Astrocyte (in vitro differentiated cells and primary cell): ENCODE results near the gene NR2F2. TPM values are rescaled to one million over a fixed set of nuclear protein-coding genes. Genes with fewer than 3 reads are reported as not detected.

ENCODE experiments used
- DNase-seq: peaks from one replicate; pipeline ENCODE4 v3.0.0-alpha.2; 2010; ENCODE audit warnings: low read depth
- FAIRE-seq: peaks from 2 replicates; lab custom pipeline; 2011; peaks lifted over from hg19 to GRCh38; lab: Jason Lieb, UNC
- H2AFZ ChIP-seq: 2 replicates; pipeline ENCODE4 v1.6.0; 2012; ENCODE audit warnings: low read depth, low read length, inconsistent platforms
- H3K27ac ChIP-seq: 2 replicates; pipeline ENCODE4 v1.5.1; 2011; ENCODE audit warnings: low read depth, low read length, inconsistent platforms
- H3K27me3 ChIP-seq: 2 replicates; pipeline ENCODE4 v1.6.0; 2011; ENCODE audit warnings: low read length, inconsistent platforms; ENCODE audit not compliant: insufficient read depth
- H3K36me3 ChIP-seq: 2 replicates; pipeline ENCODE4 v1.5.1; 2011; ENCODE audit warnings: low read length, inconsistent platforms; ENCODE audit not compliant: insufficient read depth
- H3K4me1 ChIP-seq: 2 replicates; pipeline ENCODE4 v1.5.1; 2011; ENCODE audit warnings: low read length, inconsistent platforms; ENCODE audit not compliant: insufficient read depth
- H3K4me2 ChIP-seq: 2 replicates; pipeline ENCODE4 v1.6.0; 2012; ENCODE audit warnings: low read length, inconsistent platforms
- H3K4me3 ChIP-seq: 2 replicates; pipeline ENCODE4 v1.5.1; 2011; ENCODE audit warnings: low read depth, mild to moderate bottlenecking, low read length, inconsistent platforms; ENCODE audit not compliant: insufficient read depth
- H3K79me2 ChIP-seq: 2 replicates; pipeline ENCODE4 v1.6.0; 2012; ENCODE audit warnings: mild to moderate bottlenecking, low read length, inconsistent platforms; ENCODE audit not compliant: insufficient read depth
- H3K9ac ChIP-seq: 2 replicates; pipeline ENCODE4 v1.6.0; 2012; ENCODE audit warnings: mild to moderate bottlenecking, low read length, inconsistent platforms
- H3K9me3 ChIP-seq: 2 replicates; pipeline ENCODE4 v1.5.1; 2012; ENCODE audit warnings: low read depth, mild to moderate bottlenecking, low read length, inconsistent platforms; ENCODE audit not compliant: insufficient read depth
- H4K20me1 ChIP-seq: 2 replicates; pipeline ENCODE4 v1.6.0; 2012; ENCODE audit warnings: low read length, inconsistent platforms; ENCODE audit not compliant: insufficient read depth
- H3K27ac Mint-ChIP-seq: one replicate; pipeline ENCODE4 v1.8.0; 2021; ENCODE audit warnings: mild to moderate bottlenecking, mixed read lengths; ENCODE audit not compliant: unreplicated experiment
- H3K27me3 Mint-ChIP-seq: one replicate; pipeline ENCODE4 v1.8.0; 2021; ENCODE audit warnings: low read depth, mixed read lengths; ENCODE audit not compliant: unreplicated experiment
- H3K36me3 Mint-ChIP-seq: one replicate; pipeline ENCODE4 v1.8.0; 2021; ENCODE audit warnings: low read depth, mixed read lengths; ENCODE audit not compliant: unreplicated experiment
- H3K4me1 Mint-ChIP-seq: one replicate; pipeline ENCODE4 v1.8.0; 2021; ENCODE audit warnings: low read depth, mixed read lengths; ENCODE audit not compliant: unreplicated experiment
- H3K4me3 Mint-ChIP-seq: one replicate; pipeline ENCODE4 v1.8.0; 2021; ENCODE audit warnings: mild to moderate bottlenecking, moderate library complexity, mixed read lengths; ENCODE audit not compliant: unreplicated experiment
- H3K9me3 Mint-ChIP-seq: one replicate; pipeline ENCODE4 v1.8.0; 2021; ENCODE audit warnings: mild to moderate bottlenecking, mixed read lengths; ENCODE audit not compliant: unreplicated experiment
- EZH2 ChIP-seq: IDR thresholded peaks from 2 replicates; pipeline ENCODE4 v1.6.1; 2012; ENCODE audit warnings: mild to moderate bottlenecking, low read length, inconsistent platforms; ENCODE audit not compliant: insufficient read depth
- total RNA-seq: library from RNA; stranded (reverse); gene quantifications from 2 replicates; pipeline ENCODE4 v1.2.1, GENCODE V29; 2021
- TF ChIP-seq, protein P1 (sequence below): IDR thresholded peaks from 2 replicates; pipeline ENCODE4 v1.5.1; 2011; ENCODE audit warnings: low read depth, mild to moderate bottlenecking, inconsistent platforms, low read length, moderate library complexity; ENCODE audit not compliant: insufficient read depth

Gene NR2F2
- total RNA-seq, 1 donor from 2014 or later = 75.8 TPM

- Mint-ChIP-seq H3K9me3 (peaks cover 11% of the 10 kb centered on the region), H3K36me3 (peaks cover 48% of the 10 kb centered on the region), H3K27me3 (peaks cover 42% of the 10 kb centered on the region), H3K4me1 (peaks cover 52% of the 10 kb centered on the region), H3K4me3 (peak overlapping the region; percentile 99), H3K27ac (peak overlapping the region; percentile 83)
- Histone ChIP-seq H3K36me3 (peaks cover 61% of the 10 kb centered on the region), H3K27ac (peak overlapping the region; percentile 86), H3K27me3 (no peaks in the 10 kb centered on the region), H3K9ac (peak overlapping the region; percentile 96), H3K9me3 (no peaks in the 10 kb centered on the region), H4K20me1 (peaks cover 71% of the 10 kb centered on the region), H3K79me2 (peaks cover 99% of the 10 kb centered on the region), H3K4me3 (peak overlapping the region; percentile 99), H3K4me1 (peaks cover 27% of the 10 kb centered on the region), H2AFZ (no peak overlapping the region), H3K4me2 (peak overlapping the region; percentile 93)
- no peak for DNase-seq
- no peak for TF ChIP-seq EZH2
- TF ChIP-seq, protein P1, sequence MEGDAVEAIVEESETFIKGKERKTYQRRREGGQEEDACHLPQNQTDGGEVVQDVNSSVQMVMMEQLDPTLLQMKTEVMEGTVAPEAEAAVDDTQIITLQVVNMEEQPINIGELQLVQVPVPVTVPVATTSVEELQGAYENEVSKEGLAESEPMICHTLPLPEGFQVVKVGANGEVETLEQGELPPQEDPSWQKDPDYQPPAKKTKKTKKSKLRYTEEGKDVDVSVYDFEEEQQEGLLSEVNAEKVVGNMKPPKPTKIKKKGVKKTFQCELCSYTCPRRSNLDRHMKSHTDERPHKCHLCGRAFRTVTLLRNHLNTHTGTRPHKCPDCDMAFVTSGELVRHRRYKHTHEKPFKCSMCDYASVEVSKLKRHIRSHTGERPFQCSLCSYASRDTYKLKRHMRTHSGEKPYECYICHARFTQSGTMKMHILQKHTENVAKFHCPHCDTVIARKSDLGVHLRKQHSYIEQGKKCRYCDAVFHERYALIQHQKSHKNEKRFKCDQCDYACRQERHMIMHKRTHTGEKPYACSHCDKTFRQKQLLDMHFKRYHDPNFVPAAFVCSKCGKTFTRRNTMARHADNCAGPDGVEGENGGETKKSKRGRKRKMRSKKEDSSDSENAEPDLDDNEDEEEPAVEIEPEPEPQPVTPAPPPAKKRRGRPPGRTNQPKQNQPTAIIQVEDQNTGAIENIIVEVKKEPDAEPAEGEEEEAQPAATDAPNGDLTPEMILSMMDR = no peak
- no peak for FAIRE-seq
Measured at GRCh38 chr15:96338766-96339618, 8.5 kb downstream of the NR2F2 start.

- Mint-ChIP-seq H3K27me3 (peaks cover 49% of the 10 kb centered on the region), H3K36me3 (peaks cover 49% of the 10 kb centered on the region), H3K4me1 (peaks cover 55% of the 10 kb centered on the region), H3K9me3 (peaks cover 14% of the 10 kb centered on the region), H3K4me3 (peak overlapping the region; percentile 99), H3K27ac (peak overlapping the region; percentile 95)
- H3K4me2 ChIP-seq = peak overlapping the region; percentile 93
- DNase-seq (no peak), FAIRE-seq (no peak)
- H3K9ac ChIP-seq = peak overlapping the region; percentile 96
- no peaks in the 10 kb centered on the region for H3K9me3 ChIP-seq
- peak overlapping the region; percentile 86 for H3K27ac ChIP-seq
- peak overlapping the region; percentile 99 for H3K4me3 ChIP-seq
- peaks cover 99% of the 10 kb centered on the region for H3K79me2 ChIP-seq
- TF ChIP-seq EZH2 = no peak
- TF ChIP-seq, protein P1 = no peak
- peaks cover 63% of the 10 kb centered on the region for H4K20me1 ChIP-seq
- H2AFZ ChIP-seq = no peak overlapping the region
- H3K36me3 ChIP-seq = peaks cover 53% of the 10 kb centered on the region
- peaks cover 35% of the 10 kb centered on the region for H3K4me1 ChIP-seq
- no peaks in the 10 kb centered on the region for H3K27me3 ChIP-seq
Measured at GRCh38 chr15:96339619-96340347, 9.3 kb downstream of the NR2F2 start.
